ENCODE results near the gene RAPGEF6.
A peak's percentile ranks its signal among the peaks of the same experiment; 100 is the strongest.
"Not testable (repeated sequence)": the region's sequence is repeated elsewhere in the genome, so short reads cannot be mapped to it uniquely, and the experiment has no call there.

The RAPGEF6 gene

GRCh38 chr5:131640043-131640856, 5.2 kb upstream of the RAPGEF6 start:
- DNase-seq (ENCODE audit: low read depth in 2 of 2): peak; percentile 15 to 47

- DNase-seq (ENCODE audit: low read depth in 2 of 2): no peak
These were observed 4.1 kb upstream of the RAPGEF6 start for GRCh38 chr5:131639148-131639547.

- no peak for DNase-seq (ENCODE audit: low read depth in 2 of 2)
These were observed 2.7 kb upstream of the RAPGEF6 start for GRCh38 chr5:131637694-131638093.

GRCh38 chr5:131635684-131636572, 899 bp upstream of the RAPGEF6 start:
- DNase-seq (ENCODE audit: low read depth in 2 of 2): no peak

- DNase-seq (ENCODE audit: low read depth in 2 of 2): peak; percentile 43 to 50
These were observed 398 bp downstream of the RAPGEF6 start for GRCh38 chr5:131634666-131634995.

- DNase-seq (ENCODE audit: low read depth in 2 of 2): no peak
These were observed 791 bp downstream of the RAPGEF6 start for GRCh38 chr5:131634238-131634637.

GRCh38 chr5:131633830-131634229, 1.2 kb downstream of the RAPGEF6 start:
- DNase-seq (ENCODE audit: low read depth in 2 of 2): no peak

GRCh38 chr5:131630963-131631350, 4.1 kb downstream of the RAPGEF6 start:
- no peak for DNase-seq (ENCODE audit: low read depth in 2 of 2)

- DNase-seq (ENCODE audit: low read depth in 2 of 2): no peak
These were observed 4.6 kb downstream of the RAPGEF6 start for GRCh38 chr5:131630208-131630962.

GRCh38 chr5:131628990-131629389, 6.0 kb downstream of the RAPGEF6 start:
- DNase-seq (ENCODE audit: low read depth in 2 of 2): no peak

- no peak for DNase-seq (ENCODE audit: low read depth in 2 of 2)
These were observed 7.7 kb downstream of the RAPGEF6 start for GRCh38 chr5:131627207-131627865.

- DNase-seq (ENCODE audit: low read depth in 2 of 2): no peak
These were observed 12.4 kb downstream of the RAPGEF6 start for GRCh38 chr5:131622633-131623032.

- DNase-seq (ENCODE audit: low read depth in 2 of 2): not testable (repeated sequence)
These were observed 13.9 kb downstream of the RAPGEF6 start for GRCh38 chr5:131621164-131621563.

GRCh38 chr5:131619102-131619501, 15.9 kb downstream of the RAPGEF6 start:
- no peak for DNase-seq (ENCODE audit: low read depth in 2 of 2)

GRCh38 chr5:131617140-131617822, 17.7 kb downstream of the RAPGEF6 start:
- DNase-seq (ENCODE audit: low read depth in 2 of 2): no peak

GRCh38 chr5:131615957-131616356, 19.1 kb downstream of the RAPGEF6 start:
- DNase-seq (ENCODE audit: low read depth in 2 of 2): no peak

- no peak for DNase-seq (ENCODE audit: low read depth in 2 of 2)
These were observed 21.6 kb downstream of the RAPGEF6 start for GRCh38 chr5:131613423-131613822.

- no peak for DNase-seq (ENCODE audit: low read depth in 2 of 2)
These were observed 24.0 kb downstream of the RAPGEF6 start for GRCh38 chr5:131611064-131611381.

GRCh38 chr5:131610198-131611063, 24.6 kb downstream of the RAPGEF6 start:
- no peak for DNase-seq (ENCODE audit: low read depth in 2 of 2)

- DNase-seq (ENCODE audit: low read depth in 2 of 2): no peak
These were observed 25.3 kb downstream of the RAPGEF6 start for GRCh38 chr5:131609774-131610173.
